H1 (cell line): Measurements from ENCODE around the gene CEP78. TPM values are rescaled to one million over a fixed set of nuclear protein-coding genes. Genes with fewer than 3 reads are reported as not detected.

Experiments
- HDAC2 ChIP-seq, 2 experiments: fragments of 300-600 bp in 1 of 2; sonication (generic) in 1 of 2; IDR thresholded peaks; 2 replicates each; pipeline ENCODE4 v1.6.1; 2011 to 2012; ENCODE audit warnings: low read depth in 2 of 2, low read length in 2 of 2, mild to moderate bottlenecking in 2 of 2, moderate library complexity in 2 of 2, borderline replicate concordance in 1 of 2, inconsistent platforms in 1 of 2
- KDM1A ChIP-seq: fragments of 200-600, 300-600 bp; sonication (generic); IDR thresholded peaks from 2 replicates; pipeline ENCODE4 v1.7.1; 2016; ENCODE audit warnings: mild to moderate bottlenecking, low read length, borderline replicate concordance
- SAP30 ChIP-seq: fragments of 300-600 bp; sonication (generic); IDR thresholded peaks from 2 replicates; pipeline ENCODE4 v1.7.1; 2012; ENCODE audit warnings: low read length, moderate library complexity, mild to moderate bottlenecking, inconsistent platforms; ENCODE audit not compliant: insufficient read depth, insufficient replicate concordance
- polyA plus RNA-seq, 7 experiments: library from polyadenylated mRNA; depleted of rRNA in 3 of 7; stranded (reverse) in 5 of 7; unstranded in 2 of 7; fragments of >200 nt in 5 of 7; fragments of 200-250 nt in 2 of 7; gene quantifications; 1 replicate in 5 of 7; 2 replicates in 1 of 7; 4 replicates in 1 of 7; pipeline versions ENCODE4 v1.2.1 to v1.2.3, GENCODE V29; 2011 to 2013; ENCODE audit warnings: missing spikeins in 2 of 7, mixed read lengths in 2 of 7
- total RNA-seq: library from RNA; stranded (reverse); fragmentation: NEBNext Ultra II Directional; extraction: Animal tissue kit (Norgen Biotek cat#: 25700); gene quantifications from 2 replicates; pipeline ENCODE4 v1.2.1, GENCODE V29; 2021

The CEP78 gene
- total and polyA plus RNA-seq, 2 of the 8 experiments (the other 6 are each of a cell fraction or from before 2014, with no cell fraction given) = 10.3 to 40.9 TPM

DNA sequence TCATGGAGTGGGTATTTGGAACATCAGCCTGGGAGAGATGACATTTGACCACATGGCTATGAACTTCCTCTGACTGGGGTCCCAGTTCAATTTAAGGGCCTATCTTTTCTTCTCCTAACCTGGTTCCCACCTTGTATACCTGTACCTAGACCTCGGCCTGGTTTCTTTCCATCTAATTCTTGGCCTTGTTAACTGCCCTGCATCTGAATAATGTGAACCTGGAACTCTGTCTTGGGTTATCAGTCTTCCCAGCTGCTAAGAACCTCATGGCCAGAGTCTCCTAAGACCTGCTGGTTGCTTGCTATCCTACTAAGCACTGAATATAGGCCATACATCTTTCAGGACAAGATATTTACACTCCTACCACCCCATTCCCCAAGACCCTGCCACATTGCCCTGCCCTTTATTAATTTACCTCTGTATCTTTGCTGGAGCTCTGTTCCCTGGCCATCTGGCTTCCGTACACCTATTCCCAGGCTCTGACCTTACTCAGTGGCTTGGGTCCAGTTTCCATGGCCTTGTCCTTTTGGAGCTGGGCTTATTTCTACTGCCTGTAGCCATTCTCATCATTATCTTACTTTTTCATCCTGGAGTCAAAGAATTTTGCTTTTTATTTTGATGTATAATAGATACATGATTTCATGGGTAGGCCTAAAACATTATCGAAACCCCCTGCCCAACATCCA is 67.6 kb downstream of the CEP78 start (continued):
- TF ChIP-seq HDAC2 (IDR thresholded peaks at IDR 0.05; ENCODE audit: borderline replicate concordance in 1 of 2, low read depth in 2 of 2, low read length in 2 of 2) (no peak), SAP30 (no peak), KDM1A (no peak)
